ENCODE data around the gene CKAP4.
"Not testable (repeated sequence)": the region's sequence is repeated elsewhere in the genome, so short reads cannot be mapped to it uniquely, and the experiment has no call there.

Gene CKAP4, protein sequence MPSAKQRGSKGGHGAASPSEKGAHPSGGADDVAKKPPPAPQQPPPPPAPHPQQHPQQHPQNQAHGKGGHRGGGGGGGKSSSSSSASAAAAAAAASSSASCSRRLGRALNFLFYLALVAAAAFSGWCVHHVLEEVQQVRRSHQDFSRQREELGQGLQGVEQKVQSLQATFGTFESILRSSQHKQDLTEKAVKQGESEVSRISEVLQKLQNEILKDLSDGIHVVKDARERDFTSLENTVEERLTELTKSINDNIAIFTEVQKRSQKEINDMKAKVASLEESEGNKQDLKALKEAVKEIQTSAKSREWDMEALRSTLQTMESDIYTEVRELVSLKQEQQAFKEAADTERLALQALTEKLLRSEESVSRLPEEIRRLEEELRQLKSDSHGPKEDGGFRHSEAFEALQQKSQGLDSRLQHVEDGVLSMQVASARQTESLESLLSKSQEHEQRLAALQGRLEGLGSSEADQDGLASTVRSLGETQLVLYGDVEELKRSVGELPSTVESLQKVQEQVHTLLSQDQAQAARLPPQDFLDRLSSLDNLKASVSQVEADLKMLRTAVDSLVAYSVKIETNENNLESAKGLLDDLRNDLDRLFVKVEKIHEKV

GRCh38 chr12:106247674-106248311 is at the start of gene CKAP4:
Gene CKAP4, minus strand, starts transcription at chr12:106248020. Its CDS starts 169 bp downstream, at chr12:106247851.
- peak; percentile 71 for DNase-seq

DNA sequence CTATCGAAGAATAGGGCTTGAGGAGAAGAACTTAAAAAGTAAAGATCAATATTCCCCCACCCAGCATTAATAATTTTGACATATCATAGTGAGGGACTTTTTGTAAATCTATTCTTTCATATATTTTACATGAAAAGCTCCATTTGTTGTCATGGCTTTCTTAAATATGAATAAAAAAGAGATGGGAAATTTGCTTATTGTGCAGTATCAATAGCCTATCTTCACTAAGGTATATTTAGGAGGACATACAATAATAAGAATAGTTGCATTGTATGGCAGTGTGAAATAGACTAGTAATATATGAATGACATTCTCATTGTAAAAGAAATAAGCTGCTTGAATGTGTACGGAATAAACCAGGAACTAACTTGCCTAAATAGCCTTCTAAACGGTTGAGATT is 49.3 kb upstream of the CKAP4 start:
- DNase-seq = no peak

- no peak for DNase-seq
Measured at GRCh38 chr12:106296179-106296877, 48.5 kb upstream of the CKAP4 start.

- no peak for DNase-seq
Measured at GRCh38 chr12:106292339-106292738, 44.5 kb upstream of the CKAP4 start.

GRCh38 chr12:106291342-106291741 is 43.5 kb upstream of the CKAP4 start:
- DNase-seq = no peak

DNA sequence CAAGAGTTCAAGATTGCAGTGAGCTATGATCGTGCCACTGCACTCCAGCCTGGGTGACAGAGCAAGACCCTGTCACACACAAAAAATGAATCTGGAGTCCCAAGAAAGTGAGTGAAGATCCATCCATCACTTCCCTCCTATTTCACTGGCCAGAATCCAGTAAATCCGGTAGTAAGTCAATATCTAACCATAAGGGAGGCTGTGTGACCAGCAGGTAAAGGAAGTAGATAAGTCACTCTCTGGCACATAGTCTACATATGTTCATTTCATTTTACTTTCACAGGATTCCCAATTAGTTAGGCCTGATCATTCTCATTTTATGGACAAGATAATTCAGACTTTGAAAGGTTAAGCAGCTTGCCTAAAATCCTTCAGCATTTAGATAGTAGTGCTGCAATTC is 42.8 kb upstream of the CKAP4 start:
- no peak for DNase-seq

DNA sequence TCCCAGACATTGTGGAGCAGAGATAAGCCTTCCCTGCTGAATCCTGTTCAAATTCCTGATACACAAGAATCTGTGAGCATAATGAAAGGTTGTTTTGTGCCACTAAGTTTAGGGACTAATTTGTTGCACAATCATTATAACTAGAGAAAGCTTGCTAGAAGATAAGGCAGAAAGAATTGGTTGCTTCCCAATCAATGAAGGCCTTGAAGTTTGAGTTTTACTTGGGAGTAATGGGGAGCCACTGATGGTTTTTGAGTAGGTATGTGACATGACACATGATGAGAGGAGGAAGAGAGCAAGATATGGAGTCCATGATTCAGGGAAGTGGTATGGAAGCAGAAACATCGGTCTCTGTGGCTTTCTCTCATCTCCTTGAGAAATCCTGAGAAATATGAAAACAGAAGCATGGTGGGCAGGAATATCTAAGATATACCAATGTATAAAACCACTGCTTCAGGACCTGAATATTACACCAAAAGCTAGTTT is 41.4 kb upstream of the CKAP4 start:
- DNase-seq = no peak

DNA sequence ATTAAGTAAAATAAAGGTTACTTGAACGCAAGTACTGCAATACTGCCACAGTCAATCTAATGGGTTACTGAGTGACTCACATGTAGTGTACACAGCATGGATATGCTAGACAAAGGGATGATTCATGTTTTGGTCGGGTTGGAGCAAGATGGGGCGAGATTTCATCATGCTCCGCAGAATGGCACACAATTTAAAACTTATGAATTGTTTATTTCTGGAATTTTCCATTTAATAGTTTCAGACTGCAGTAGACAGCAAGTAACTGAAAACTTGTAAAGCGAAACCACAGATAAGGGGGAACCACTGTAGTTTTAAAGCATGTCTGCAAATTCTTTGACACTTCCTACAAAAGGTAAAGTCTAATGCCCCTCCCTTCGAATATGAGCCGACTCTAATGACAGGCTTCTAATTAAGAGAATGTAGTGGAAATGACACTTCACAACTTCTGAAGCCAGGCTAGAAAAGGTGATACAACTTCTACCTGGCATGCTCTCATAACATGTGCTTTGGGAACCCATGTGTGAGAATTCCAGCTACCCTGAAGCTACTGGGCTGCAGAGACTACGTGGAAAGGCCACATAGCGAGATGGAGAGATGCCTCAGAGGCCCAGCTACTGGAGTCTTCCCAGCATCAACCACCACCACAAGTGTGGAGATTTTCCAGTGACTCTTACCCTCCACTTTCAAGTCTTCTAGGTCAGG is 40.8 kb upstream of the CKAP4 start:
- DNase-seq = no peak

DNA sequence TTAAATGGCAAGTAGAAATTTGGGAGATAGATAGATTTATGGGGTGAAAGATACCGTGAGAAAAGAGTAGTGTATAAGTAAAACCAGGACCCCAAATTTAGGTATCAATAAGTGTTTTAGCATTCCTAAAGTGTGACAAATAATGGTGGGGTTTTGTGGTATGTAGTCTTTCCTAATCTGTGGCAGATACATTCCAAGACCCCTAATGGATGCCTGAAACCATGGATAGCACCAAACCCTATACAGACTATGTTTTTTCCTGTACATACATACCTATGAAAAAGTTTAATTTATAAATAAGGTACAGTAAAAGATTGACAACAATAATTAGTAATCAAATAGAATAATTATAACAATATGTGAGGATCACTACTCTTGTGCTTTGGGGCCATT is 40.3 kb upstream of the CKAP4 start:
- no peak for DNase-seq

DNA sequence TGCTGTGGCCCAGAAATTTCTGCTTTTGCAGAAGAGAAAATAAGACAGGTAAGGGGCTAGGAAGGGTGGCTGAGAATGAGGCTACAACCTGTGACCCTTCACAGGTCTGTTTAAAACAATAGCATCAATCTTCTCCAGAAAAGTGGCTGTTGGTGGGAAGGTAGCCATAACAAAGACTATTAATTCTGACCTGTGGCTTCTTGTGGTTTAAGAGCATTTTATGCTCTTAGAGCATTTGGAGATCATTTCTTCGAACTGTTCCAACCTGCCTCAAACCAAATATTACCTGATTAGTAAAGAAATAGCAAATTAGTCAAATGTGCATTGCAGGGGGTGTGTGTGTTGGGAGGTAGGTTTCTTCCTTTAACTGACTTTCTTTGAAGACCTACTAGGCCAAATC is 39.5 kb upstream of the CKAP4 start:
- no peak for DNase-seq

DNA sequence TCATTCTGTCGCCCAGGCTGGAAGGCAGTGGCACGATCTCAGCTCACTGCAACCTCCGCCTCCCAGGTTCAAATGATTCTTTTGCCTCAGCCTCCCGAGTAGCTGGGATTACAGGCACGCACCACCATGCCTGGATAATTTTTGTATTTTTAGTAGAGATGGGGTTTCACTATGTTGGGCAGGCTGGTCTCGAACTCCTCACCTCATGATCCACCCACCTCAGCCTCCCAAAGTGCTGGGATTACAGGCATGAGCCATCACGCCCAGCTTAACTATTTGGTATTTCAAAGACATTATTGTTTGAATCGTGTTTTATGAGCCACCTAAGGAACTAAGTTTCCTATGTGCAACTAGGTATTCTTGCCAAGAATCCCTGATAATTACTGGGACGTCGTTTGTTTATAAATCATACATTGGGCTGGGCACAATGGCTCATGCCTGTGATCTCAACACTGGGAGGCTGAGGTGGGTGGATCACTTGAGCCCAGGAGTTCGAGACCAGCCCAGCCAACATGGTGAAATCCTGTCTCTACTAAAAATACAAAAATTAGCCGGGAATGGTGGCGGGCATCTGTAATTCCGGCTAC is 38.8 kb upstream of the CKAP4 start:
- DNase-seq = not testable (repeated sequence)

GRCh38 chr12:106285982-106286381 is 38.2 kb upstream of the CKAP4 start:
- no peak for DNase-seq

DNA sequence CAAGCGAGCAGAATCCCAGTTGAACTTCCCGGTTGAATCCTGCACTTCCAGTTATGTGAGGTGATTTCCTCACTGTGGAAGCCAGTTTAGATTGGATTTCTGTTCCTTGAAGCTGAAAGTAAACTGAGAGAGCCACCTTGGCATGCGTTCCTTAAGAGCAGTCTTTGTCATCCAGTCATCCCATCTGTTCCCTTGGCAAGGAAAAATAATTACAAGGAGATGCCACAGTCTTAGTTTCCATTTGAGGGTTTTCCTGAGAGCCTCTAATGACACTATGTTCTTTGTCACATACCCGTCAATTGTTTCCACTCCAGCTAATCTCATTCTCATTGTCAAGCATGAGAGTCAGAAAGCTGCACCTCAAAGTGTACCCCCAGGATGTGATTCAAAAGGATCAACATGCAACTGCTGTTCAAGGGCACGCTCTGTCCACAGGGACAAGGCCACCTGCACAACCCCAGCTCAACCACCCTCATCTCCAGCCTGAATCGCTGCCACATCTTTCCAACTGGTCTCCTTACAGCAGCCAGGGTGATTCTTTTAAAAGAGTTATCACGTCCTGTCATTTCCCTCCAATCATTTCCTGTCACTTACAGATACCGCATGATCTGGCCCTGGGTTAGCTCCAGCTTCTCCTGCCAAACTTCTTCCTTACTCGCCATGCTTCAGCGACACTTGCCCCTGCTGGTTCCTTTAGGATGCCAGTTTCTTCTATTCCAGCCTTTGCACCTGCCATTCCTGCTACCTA is 36.7 kb upstream of the CKAP4 start:
- DNase-seq = no peak

GRCh38 chr12:106282457-106283097 is 34.8 kb upstream of the CKAP4 start:
- DNase-seq = peak; percentile 46

GRCh38 chr12:106281804-106282203 is 34.0 kb upstream of the CKAP4 start:
- DNase-seq = no peak

GRCh38 chr12:106281056-106281782 is 33.4 kb upstream of the CKAP4 start:
- DNase-seq = no peak

DNA sequence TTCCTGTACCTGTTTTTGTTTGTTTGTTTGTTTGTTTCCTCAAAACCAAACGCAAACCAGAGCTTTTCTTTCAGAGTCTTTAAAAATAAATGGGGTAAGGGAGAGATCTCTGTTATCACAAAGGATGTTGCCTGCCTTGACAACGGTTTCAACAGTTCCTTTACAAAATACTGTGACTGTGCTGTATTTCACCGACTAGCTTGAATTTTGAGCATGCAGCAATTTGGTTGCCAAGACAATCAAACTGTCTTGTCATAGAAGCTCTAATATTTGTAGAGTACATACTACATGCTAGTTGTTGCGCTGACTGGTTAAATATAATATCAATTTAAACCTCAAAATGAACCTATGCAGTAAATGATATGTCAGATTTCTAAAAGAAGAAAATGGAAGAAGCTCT is 32.3 kb upstream of the CKAP4 start:
- no peak for DNase-seq

DNA sequence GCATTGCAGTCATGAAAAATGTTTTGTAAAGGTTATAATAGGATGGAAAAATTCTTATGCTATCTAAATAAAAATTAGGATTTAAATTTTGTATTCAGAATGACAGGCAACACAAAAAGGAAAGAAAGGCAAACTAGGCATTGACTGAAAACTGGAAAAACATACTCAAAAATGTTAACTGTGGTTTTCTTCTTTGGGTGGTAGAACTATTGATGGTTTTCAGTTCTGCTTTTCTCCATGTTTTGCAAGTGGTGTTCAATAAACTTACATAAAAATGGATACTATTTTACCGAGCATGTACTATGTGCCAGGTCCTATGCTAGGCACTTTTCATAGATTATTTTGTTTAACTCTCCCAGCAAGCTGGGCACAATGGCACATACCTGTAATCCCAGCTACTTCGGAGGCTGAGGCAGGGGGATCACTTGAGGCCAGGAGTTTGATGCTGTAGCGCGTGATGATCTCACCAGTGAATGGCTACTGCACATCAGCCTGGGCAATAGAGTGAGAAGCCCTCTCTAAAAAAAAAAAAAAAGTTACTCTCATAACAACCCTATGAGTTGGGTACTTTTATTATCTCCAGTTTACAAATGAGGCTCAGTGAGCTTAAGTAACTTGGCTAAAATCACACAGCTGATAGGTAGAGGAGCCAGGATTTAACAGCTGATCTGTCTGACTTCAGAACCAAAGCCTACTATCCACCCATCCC is 28.4 kb upstream of the CKAP4 start:
- DNase-seq = no peak

- DNase-seq = no peak
Measured at GRCh38 chr12:106275458-106275857, 27.6 kb upstream of the CKAP4 start.

Measured in activated T-cell treated with anti-CD3 and anti-CD28 coated beads, Interleukin-2, amount 50 U/mL, for 1 hour (primary cell).